Thyroid gland (tissue), 4 donors: ENCODE measurements around the gene SENP7. TPM values are rescaled to one million over a fixed set of nuclear protein-coding genes. Genes with fewer than 3 reads are reported as not detected.

ENCODE experiments used
- DNase-seq, 2 donors: peaks; one replicate each; pipeline ENCODE4 v3.0.0-alpha.2; 2019
- H3K27ac ChIP-seq, 3 donors: fragments of 200-600 bp; sonication (generic); 1 replicate in 2 of 3; 2 replicates in 1 of 3; pipeline ENCODE4 v1.5.1; 2016 to 2019; ENCODE audit warnings: mild to moderate bottlenecking in 1 of 3, moderate library complexity in 1 of 3
- H3K27me3 ChIP-seq: fragments of 200-600 bp; sonication (generic); one replicate; pipeline ENCODE4 v1.5.1; 2019
- H3K36me3 ChIP-seq, 2 donors: fragments of 200-600 bp; sonication (generic); one replicate each; pipeline ENCODE4 v1.5.1; 2016 to 2019
- H3K4me1 ChIP-seq, 2 donors: fragments of 200-600 bp; sonication (generic); one replicate each; pipeline ENCODE4 v1.5.1; 2017 to 2019
- H3K4me3 ChIP-seq, 3 donors: fragments of 200-600 bp; sonication (generic); replicated peaks in 1 of 3; 1 replicate in 2 of 3; 2 replicates in 1 of 3; pipeline ENCODE4 v1.5.1; 2016; ENCODE audit warnings: mild to moderate bottlenecking in 1 of 3
- H3K9me3 ChIP-seq: fragments of 200-600 bp; sonication (generic); one replicate; pipeline ENCODE4 v1.5.1; 2017
- POLR2A ChIP-seq, 2 donors: fragments of 450-650 bp; IDR thresholded peaks; one replicate each; pipeline ENCODE4 v1.6.1; 2017; ENCODE audit warnings: antibody characterized with exemption in 2 of 2, mild to moderate bottlenecking in 2 of 2, moderate library complexity in 1 of 2
- WGBS, 2 donors: methylation state at CpG; one replicate each; pipeline ENCODE4 v1.1.5; 2017; 5-methylcytosine and 5-hydroxymethylcytosine counted together
- intact Hi-C: fragments of 100-400 bp; cut with DNase I; formaldehyde crosslinking; loops from one replicate; pipeline ENCODE4 v1.15.1; 2023
- total RNA-seq, 4 donors: library from RNA; depleted of rRNA; stranded (reverse); fragments of >200 nt; gene quantifications; one replicate each; pipeline ENCODE4 v1.2.3, GENCODE V29; 2016
- TF ChIP-seq, protein P1 (sequence below), 6 experiments: fragments of 200-600 bp in 3 of 6; fragments of 450-650 bp in 3 of 6; sonication (generic) in 3 of 6; IDR thresholded peaks; one replicate each; pipeline ENCODE4 v1.5.1; 2016 to 2019; ENCODE audit warnings: antibody characterized with exemption in 6 of 6, mild to moderate bottlenecking in 2 of 6, inconsistent platforms in 1 of 6, moderate library complexity in 1 of 6

The SENP7 gene
- total RNA-seq, 4 donors from 2014 or later = 30.2 to 42.9 (median 31.5) TPM

DNA sequence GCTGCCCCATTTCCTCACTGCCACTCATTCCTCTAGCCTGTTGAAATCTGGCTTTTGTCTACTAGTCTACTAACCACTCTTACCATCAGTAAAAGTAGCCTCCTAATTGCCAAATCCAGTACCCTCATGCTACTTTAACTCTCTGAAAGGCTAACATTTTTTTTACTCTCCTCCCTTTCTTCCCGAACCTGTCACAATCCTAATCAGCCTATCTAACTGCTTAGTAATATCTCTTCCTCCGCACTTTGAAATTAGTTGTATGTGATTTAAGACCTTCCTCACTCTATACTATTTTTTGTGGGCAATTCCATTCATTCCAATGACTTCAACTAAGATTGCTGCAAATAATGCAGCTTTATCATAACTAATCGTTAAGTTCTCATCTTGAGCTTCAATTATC, 3.7 kb downstream of the SENP7 start:
- Histone ChIP-seq H3K27me3 (no peaks in the 10 kb centered on the region), H3K36me3 (no peaks in the 10 kb centered on the region), H3K4me1 (peaks cover 4 to 8% of the 10 kb centered on the region in 2 donors), H3K4me3 (no peak overlapping the region), H3K27ac (no peak overlapping the region), H3K9me3 (no peaks in the 10 kb centered on the region)
- intact Hi-C loops = no loop called here
- 91 to 93% methylated on average over 3 of the region's 3 CpGs for WGBS, 2 donors
- no peak for DNase-seq
- TF ChIP-seq, protein P1, sequence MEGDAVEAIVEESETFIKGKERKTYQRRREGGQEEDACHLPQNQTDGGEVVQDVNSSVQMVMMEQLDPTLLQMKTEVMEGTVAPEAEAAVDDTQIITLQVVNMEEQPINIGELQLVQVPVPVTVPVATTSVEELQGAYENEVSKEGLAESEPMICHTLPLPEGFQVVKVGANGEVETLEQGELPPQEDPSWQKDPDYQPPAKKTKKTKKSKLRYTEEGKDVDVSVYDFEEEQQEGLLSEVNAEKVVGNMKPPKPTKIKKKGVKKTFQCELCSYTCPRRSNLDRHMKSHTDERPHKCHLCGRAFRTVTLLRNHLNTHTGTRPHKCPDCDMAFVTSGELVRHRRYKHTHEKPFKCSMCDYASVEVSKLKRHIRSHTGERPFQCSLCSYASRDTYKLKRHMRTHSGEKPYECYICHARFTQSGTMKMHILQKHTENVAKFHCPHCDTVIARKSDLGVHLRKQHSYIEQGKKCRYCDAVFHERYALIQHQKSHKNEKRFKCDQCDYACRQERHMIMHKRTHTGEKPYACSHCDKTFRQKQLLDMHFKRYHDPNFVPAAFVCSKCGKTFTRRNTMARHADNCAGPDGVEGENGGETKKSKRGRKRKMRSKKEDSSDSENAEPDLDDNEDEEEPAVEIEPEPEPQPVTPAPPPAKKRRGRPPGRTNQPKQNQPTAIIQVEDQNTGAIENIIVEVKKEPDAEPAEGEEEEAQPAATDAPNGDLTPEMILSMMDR (IDR thresholded peaks at IDR 0.05) = no peak
- no peak for TF ChIP-seq POLR2A (IDR thresholded peaks at IDR 0.05)

- H3K4me1 ChIP-seq = no peaks in the 10 kb centered on the region
- intact Hi-C loops = no loop called here
- TF ChIP-seq, protein P1 (IDR thresholded peaks at IDR 0.05) = no peak
- no peak for TF ChIP-seq POLR2A (IDR thresholded peaks at IDR 0.05)
- WGBS, 2 donors = 85 to 87% methylated on average over 3 of the region's 3 CpGs
- H3K4me3 ChIP-seq = no peak overlapping the region
- no peak for DNase-seq
- no peaks in the 10 kb centered on the region for H3K27me3 ChIP-seq
- no peaks in the 10 kb centered on the region for H3K36me3 ChIP-seq
- H3K27ac ChIP-seq = no peak overlapping the region
- no peaks in the 10 kb centered on the region for H3K9me3 ChIP-seq
Measured at GRCh38 chr3:101501783-101502182, 11.2 kb downstream of the SENP7 start.

DNA sequence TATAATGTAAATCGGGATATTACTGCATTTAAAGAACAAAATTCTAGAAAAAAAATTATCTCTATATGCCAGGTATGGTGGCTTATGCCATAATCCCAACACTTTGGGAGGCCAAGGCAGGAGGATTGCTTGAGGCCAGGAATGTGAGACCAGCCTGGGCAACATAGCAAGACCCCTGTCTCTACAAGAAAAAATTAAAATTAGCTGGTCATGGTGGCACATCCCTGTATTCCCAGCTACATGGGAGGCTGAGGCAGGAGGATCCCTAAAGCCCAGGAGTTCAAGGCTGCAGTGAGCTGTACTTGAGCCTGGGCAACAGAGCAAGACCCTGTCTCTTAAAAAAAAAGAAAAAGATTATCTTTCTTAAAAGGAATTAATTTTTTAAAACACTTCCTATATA, 12.8 kb downstream of the SENP7 start:
- H3K4me1 ChIP-seq = no peaks in the 10 kb centered on the region
- no peaks in the 10 kb centered on the region for H3K36me3 ChIP-seq
- H3K9me3 ChIP-seq = no peaks in the 10 kb centered on the region
- H3K27ac ChIP-seq = no peak overlapping the region
- TF ChIP-seq POLR2A (IDR thresholded peaks at IDR 0.05) = no peak
- TF ChIP-seq, protein P1 (IDR thresholded peaks at IDR 0.05) = no peak
- no peaks in the 10 kb centered on the region for H3K27me3 ChIP-seq
- no peak overlapping the region for H3K4me3 ChIP-seq
- DNase-seq = no peak
- WGBS, 2 donors = 95 to 98% methylated on average over 1 of the region's 1 CpG
- intact Hi-C loops = no loop called here

GRCh38 chr3:101497803-101498202, 15.2 kb downstream of the SENP7 start:
- H3K27ac ChIP-seq = no peak overlapping the region
- H3K27me3 ChIP-seq = no peaks in the 10 kb centered on the region
- intact Hi-C loops = no loop called here
- no peaks in the 10 kb centered on the region for H3K9me3 ChIP-seq
- TF ChIP-seq POLR2A (IDR thresholded peaks at IDR 0.05) = no peak
- TF ChIP-seq, protein P1 (IDR thresholded peaks at IDR 0.05) = no peak
- H3K4me1 ChIP-seq = no peaks in the 10 kb centered on the region
- 94 to 100% methylated on average over 2 of the region's 2 CpGs for WGBS, 2 donors
- no peak overlapping the region for H3K4me3 ChIP-seq
- DNase-seq = no peak
- H3K36me3 ChIP-seq = no peaks in the 10 kb centered on the region

- no peak for DNase-seq
- no peak overlapping the region for H3K27ac ChIP-seq
- intact Hi-C loops = no loop called here
- H3K4me1 ChIP-seq = no peaks in the 10 kb centered on the region
- no peaks in the 10 kb centered on the region for H3K9me3 ChIP-seq
- no peak overlapping the region for H3K4me3 ChIP-seq
- H3K36me3 ChIP-seq = no peaks in the 10 kb centered on the region
- TF ChIP-seq, protein P1 (IDR thresholded peaks at IDR 0.05) = no peak
- TF ChIP-seq POLR2A (IDR thresholded peaks at IDR 0.05) = no peak
- H3K27me3 ChIP-seq = no peaks in the 10 kb centered on the region
- whole genome bisulfite sequencing, 2 donors = 81 to 83% methylated on average over 4 of the region's 4 CpGs
Measured at GRCh38 chr3:101495552-101495951, 17.5 kb downstream of the SENP7 start.
